Left forelimb (tissue), 1 donor: ENCODE results near the gene PARG.
"Not testable (repeated sequence)": the region's sequence is repeated elsewhere in the genome, so short reads cannot be mapped to it uniquely, and the experiment has no call there.

Experiments used
- DNase-seq: peaks from one replicate; pipeline ENCODE4 v3.0.0-alpha.2; 2018; ENCODE audit warnings: low spot score

Gene PARG

DNA sequence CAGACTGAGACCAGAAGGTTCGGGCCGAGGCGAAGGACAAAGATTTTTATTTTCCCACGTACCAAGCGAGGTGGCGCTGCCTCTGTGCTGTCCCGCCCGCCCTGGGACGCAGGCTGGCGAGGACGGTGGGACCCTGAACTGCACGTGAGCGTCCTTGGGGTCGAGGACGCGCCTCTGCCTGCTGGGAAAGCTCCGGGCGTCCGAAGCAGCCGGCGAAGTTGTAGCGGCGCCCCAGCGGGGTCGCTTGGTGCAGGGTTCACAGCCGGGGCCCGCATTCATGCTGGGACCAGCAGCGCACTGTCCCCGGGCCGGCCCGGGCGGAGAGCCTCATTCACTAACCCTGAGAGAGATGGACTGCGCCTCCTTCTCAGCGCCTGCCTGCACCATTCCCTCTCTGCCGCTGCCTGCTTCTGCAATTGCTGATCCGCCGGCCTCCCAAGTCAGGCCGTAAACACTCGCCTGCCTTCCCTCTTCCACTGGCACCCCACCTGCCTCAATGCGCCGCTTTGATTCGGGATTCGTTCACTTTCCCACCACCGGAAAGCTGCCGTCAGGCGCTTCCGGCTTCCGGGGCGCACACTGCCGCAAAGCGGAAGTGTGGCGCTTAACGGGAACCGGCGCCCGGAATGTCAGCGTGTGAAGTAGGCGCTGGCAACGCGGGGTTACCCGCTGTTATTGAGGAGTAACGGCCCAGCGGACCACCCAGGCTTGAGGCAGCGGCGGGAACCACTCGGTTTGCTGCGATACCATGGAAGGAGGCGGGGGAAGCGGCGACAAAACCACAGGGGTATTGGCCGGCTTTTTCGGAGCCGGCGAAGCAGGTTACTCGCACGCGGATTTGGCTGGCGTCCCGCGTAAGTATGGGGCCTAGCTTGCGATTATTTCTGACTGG is at the start of gene PARG, which contains the start of gene TIMM23B:
Gene PARG (minus strand): TSS at position 581 of the 892 bp plus-strand sequence. CDS start 302 bp downstream, at position 279.
Gene TIMM23B (plus strand): TSS at position 607 of the 892 bp plus-strand sequence. CDS start 142 bp downstream, at position 749.
- DNase-seq = peak; percentile 86

DNA sequence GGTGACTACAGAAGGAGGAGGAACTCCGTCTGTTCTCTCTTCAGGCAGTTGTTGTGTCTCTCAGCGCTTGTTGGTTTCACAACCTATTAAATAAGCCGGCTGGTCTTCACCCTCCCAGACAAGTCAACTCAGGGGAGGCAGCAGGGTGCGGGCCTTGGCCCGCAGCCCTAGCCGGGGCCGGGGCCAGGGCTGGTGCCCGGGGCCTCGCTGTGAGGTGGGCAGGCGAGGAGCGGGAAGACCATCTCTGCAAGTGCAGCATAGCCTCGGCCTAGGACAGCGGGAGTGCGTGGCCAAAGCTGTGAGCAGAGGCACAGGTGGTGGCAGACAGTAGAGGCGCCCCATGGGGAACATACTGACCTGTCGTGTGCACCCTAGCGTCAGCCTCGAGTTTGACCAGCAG is 46.5 kb upstream of the PARG start, which contains the start of gene AGAP6:
Gene AGAP6 (plus strand): TSS at position 31 of the 400 bp plus-strand sequence. CDS start 310 bp downstream, at position 341.
- not testable (repeated sequence) for DNase-seq

DNA sequence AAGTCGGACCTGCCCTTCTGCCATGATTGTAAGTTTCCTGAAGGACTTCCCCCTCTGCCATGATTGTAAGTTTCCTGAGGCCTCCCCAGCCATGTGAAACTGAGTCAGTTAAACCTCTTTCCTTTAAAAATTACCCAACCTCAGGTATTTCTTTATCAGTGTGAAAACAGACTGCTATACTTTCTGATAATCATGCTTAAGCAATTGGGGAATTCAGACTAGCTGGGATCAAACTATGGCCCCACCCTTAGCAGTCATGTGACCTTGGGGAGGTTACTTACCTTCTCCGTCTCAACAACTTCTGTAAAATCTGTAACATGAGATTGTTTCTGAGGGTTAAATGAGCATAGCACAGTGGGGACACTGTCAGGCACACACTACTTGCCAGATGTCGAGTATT is 45.4 kb upstream of the PARG start:
- DNase-seq = not testable (repeated sequence)

DNA sequence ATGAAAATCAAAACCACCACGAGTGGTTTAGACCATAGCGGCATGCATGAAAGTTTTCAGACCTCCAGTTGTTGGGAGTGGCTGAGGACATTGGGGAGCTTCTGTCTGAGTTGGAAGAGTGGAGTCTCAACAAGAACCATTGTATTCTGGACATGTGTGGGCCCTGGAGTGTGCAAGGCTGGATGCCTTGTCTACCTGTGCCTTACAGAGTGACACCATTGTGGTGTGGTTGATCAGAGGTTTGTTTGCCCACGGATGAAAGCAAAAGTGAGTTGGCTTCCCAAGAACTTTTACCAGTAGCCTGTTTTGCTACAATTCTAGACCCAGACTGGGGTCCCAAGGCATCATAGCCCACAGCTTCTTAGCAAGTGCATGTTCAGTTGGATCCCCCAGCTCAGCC is 35.9 kb upstream of the PARG start:
- not testable (repeated sequence) for DNase-seq

DNA sequence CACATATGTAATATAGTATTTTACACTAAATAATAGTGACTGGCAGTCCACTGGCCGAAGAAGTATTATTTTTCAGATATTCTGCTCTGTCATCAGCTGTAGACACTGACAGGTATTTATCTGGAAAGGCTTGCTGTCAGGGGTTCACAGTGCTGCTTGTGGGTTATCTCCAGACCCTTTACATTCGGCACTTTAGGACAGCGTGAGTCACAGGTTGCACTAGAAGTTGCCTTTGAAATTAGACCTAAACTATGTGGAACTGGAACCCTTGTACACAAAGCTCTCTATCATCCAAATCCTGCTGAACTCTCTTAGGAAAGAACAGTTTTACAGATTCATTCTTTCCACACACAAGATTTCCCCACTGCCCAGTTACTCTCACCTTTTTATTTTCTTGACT is 30.3 kb upstream of the PARG start:
- not testable (repeated sequence) for DNase-seq

DNA sequence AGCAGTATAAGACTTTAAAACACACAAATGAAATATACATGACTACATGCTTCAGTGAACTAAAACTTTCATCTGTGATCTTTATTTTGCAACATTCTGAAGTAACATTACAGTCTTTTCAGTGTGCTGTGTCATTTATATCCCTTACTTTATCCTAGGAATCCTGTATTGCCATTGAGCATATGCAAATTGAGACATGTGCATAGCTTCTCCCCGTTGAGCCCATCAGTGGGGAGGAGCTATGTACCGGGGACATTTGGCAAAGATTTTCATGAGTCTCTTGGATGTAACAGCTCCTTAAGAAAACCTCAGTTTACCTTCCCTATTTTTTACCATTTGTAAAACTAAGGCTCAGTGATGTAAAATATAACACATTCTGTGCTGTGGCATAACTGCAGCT is 29.6 kb upstream of the PARG start:
- not testable (repeated sequence) for DNase-seq

DNA sequence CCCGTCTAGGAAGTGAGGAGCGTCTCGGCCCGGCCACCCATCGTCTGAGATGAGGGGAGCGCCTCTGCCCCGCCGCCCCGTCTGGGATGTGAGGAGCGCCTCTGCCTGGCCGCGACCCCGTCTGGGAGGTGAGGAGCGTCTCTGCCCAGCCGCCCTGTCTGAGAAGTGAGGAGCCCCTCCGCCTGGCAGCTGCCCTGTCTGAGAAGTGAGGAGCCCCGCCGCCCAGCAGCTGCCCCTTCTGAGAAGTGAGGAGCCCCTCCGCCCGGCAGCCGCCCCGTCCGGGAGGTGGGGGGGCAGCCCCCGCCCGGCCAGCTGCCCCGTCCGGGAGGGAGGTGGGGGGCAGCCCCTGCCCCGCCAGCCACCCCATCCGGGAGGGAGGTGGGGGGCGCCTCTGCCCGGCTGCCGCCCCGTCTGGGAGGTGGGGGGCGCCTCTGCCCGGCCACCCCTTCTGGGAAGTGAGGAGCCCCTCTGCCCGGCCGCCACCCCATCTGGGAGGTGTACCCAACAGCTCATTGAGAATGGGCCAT is 28.6 kb upstream of the PARG start:
- not testable (repeated sequence) for DNase-seq

DNA sequence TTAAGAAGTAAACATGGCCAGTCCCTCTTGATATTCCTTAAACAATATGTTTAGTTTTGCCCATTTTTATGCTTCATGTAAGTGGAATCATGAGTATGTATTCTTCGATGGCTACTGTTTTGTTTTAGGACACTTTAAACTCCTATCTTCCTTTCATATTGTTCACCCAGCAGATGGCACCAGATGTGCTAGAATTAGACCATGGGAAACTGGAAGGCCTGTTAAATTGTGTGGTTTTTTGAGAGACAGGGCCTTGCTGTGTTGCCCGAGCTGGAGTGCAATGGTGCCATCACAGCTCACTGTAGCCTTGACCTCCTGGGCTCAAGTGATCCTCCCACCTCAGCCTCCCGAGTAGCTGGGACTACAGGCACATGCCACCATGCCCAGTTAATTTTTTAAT is 11.3 kb upstream of the PARG start:
- not testable (repeated sequence) for DNase-seq

DNA sequence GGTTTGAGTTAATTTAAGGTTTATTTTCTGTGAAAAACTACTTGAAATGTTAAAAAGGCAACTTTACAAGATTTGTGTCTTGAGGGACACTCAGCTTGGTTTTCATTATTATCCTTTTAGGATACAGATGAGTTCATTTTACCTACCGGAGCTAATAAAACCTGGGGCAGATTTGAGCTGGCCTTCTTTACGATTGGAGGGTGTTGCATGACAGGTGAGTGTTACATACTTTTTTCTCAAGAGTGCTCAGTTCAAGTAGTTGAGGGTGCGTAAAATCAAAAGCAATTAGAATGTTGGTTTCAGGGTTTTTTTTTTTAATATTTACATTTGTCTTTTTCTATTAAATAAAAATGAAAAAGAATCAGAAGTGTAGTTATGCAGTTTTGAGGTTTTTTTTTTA is 10.2 kb upstream of the PARG start:
- DNase-seq = not testable (repeated sequence)

DNA sequence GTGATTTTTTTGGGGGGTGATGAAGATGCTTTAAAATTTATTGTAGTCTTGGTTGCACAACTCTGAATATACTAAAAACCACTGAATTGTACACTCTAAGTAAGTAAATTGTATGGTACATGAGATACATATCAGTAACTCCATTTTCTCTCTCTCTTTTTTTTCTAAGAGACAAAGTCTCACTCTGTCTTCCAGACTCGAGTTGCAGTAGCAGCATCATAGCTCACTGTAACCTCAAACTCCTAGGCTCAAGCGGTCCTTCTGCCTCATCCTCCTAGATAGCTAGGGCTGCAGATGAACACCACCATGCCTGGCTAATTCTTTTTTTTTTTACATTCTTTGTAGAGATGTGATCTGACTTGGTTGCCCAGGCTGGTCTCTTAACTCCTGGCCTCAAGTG is 6.9 kb upstream of the PARG start:
- not testable (repeated sequence) for DNase-seq

DNA sequence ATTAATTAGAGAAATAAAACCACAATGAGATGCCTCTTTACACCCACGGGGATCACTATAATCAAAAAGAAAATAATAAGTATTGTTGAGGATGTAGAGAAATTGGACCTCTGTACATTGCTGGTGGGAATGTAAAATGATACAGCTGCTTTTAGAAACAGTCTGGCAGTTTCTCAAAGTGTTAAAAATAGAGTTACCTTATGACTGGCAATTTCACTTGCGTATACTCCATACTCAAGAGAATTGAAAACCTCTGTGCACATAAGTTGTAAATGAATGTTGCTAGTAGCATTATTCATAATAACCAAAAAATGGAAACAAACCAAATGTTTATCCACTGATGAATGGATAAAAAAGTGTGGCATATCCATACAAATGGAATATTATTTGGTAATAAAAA is 6.3 kb upstream of the PARG start:
- DNase-seq = not testable (repeated sequence)

DNA sequence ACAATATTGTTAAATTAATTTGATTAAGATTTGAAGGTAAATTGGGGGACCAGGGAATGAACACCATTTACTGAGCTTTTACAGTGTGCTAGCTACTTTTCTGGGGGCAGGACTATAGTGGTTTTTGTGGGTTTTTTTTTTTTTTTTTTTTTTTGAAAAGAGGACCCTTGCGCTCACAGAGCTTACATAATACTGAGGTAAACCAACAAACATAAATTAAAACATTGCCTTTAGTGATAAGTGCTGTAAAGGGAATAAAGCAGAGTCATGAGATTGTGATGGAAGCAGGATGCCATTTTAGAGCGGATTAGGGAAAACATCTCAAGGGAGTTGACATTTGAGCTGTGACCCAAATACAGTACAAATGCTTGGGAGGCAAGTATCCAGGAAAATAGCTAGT is 1.8 kb upstream of the PARG start:
- not testable (repeated sequence) for DNase-seq

DNA sequence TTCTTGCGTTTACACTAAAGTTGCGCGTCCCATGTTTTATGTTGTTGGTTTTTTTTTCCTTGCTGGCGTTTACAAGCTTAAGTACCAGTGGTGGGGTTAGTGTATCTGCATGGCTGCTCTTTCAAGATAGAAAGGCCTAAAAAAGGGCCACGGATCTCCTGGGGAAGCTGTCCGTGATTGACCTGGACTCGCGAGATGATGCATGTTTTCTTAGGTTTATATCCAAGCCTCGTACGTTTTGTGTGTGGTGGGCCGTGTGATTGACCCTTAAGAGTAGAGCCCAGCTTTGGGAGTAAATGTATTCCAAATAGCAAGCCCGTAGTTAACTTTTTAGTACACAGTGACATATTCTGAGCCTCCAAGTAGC is 495 bp upstream of the PARG start:
- not testable (repeated sequence) for DNase-seq

DNA sequence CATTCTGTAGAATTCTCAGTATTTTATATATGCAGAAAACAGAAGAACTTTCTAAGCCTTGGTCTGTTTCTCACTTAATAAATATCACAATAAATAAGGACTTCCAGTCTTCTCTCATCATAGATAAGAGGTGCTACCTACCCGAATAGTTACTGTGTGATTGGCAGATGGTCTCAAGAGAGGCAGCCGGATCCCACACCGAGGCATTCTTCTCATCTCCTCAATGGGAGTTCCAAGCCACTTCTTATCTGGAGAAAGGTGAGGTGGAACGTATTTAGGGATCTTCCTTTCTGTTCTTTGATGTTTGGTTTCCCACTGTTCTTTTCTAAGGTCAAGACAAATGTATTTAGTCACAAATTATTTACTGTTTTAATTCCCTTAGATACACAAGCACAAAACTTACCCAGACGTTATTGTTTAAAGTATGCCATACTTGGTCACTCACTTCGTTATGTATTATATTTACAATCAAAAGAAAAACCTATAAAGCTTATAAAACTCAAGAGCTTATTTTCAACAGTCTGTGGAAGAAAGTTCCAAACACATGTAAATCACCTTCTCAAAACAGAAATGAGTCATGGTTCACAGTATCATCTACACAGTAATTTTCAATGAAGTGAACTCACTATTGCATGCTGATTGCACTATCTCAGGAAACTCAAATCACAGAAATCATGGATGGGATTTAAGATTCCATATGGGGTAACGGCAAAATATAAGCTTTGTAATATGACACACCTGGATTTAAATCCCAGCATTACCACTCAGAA is 9.7 kb downstream of the PARG start:
- not testable (repeated sequence) for DNase-seq

DNA sequence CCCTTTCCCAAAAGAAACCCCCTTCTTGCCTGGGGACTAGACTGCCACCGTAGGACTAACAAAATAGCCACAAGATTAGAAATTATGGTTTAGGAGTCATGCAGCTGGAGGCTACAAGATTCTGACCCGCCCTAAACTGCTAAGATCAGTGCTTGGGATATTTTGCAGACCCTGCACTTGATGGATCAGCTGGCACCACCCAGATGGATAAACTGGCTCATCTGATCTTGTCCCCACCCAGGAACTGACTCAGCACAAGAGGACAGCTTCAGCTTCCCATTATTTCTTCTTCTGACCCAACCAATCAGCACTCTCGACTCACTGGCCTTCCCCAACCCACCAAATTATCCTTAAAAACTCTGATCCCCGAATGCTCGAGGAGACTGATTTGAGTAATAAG is 10.6 kb downstream of the PARG start:
- not testable (repeated sequence) for DNase-seq

DNA sequence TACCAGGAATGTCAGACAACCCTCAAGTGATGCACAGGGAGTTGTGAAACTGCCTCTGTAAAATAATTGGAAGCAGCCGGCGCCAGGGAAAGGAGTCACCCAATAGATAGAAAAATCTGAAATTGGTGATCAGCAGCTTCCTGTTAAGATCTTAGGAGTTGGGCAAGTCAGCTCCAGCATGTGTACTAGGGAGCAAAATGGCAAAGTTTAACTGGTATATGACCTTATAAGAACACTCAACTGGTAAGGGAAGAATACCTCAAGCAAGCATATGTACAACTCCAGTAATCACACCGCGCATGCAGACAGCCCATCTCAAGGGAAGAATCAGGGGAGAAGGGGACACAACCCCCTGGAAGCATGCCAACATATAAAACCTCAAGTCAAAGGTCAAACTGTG is 18.3 kb downstream of the PARG start:
- DNase-seq = not testable (repeated sequence)

DNA sequence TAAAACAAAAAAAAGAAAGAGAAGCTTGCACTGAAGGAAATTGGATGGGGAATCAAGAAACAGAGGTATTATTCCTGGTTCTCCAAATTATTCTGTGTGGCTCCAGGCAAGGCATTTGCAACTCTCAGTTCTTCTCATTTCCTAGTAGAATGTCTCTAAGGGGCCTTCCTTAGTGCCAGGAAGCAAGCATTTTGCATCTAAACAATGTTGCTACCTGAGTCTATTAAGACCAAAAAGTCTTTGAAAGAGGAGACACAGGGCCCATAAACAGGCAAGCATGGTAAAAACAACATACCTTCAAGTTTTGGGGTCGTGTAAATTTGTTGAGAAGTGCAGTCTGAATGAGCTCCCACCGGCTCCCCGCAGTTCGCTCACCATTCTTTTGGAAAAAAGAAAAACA is 19.8 kb downstream of the PARG start:
- DNase-seq = not testable (repeated sequence)

DNA sequence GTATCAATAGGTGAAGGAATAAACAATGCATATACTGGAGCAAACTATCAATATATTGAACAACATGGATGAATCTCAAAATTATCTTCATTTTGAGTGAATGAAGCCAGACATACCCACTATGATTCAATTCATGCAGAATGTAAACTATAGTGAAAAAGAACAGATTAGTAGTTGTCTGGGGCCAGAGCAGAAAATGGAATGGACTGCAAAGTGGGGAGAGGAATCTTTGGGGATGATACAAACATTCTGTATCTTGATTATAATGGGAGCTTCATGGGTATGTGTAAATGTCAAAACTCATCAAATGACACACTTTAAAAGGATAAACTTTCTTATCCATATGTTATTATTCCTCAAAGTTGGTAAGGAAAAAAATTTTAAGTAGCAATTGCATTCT is 23.9 kb downstream of the PARG start:
- DNase-seq = not testable (repeated sequence)

DNA sequence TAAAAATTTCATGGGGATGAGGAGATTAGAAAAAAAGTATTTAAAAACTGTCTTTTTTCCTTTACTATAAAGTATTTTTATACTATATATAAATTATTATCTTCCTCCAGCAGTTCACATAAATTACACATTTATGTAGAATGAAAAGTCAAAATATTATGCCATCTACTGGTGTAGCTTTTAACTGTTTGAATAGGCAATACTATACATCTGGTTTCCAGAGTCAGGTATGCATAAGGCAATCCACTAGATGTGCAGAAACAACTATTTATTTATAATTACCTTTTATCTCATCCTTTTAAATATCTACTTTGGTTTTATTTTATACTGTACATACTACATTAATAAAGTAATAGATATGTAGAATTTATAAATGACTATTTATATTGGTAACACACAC is 25.4 kb downstream of the PARG start:
- not testable (repeated sequence) for DNase-seq

DNA sequence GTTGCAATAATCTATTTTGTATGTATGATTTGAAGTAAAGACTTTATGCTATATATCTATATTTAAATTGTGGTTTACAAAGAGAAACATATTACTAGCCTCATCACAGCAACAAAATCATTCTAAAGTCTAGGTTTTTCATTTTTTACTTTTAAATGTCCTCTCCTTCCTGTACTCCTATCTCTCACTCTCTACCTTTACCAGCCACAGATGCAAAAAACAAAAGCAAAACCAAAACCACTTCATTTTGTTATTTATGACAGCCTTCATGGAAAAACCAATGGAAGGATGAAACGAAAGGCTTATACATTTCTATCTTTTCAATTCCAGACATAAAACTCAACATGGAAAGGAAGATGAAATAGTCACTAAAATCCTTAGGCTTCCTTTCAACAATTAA is 31.5 kb downstream of the PARG start:
- DNase-seq = not testable (repeated sequence)

DNA sequence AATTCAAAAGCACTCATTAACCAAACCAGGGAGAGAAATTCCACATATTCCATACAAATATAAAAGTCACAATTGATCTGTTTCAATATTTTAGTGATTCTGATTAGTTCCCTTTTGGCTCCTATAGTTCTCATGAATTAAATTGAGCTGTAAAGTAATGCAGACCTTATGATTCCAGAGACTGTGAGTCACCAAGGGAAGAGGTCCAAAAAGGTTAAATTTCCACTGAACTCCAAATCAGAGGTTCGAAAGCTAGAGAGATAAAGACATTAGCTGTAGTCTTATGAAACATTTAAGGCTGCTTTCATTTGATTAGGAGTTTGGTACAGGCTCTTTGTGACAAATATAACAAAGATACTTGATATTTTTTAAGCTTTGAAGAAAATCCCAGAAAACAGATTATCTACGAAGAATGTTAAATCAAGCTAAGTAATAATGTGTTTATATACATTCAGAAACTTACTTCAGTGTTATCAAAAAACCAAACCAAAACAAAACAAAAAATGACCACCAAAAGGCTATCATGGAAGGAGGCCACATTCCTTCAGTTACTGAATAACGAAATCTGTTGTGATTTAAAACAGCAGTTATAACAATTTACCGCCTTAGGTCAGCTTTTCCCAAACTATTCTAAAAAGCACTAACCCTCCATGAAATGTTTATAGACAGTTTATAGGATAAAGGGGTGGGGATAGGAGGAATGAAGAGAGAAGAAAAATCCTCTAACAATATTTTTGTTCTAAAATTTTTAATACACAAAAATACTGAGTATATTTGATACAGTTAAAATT is 33.3 kb downstream of the PARG start:
- not testable (repeated sequence) for DNase-seq

DNA sequence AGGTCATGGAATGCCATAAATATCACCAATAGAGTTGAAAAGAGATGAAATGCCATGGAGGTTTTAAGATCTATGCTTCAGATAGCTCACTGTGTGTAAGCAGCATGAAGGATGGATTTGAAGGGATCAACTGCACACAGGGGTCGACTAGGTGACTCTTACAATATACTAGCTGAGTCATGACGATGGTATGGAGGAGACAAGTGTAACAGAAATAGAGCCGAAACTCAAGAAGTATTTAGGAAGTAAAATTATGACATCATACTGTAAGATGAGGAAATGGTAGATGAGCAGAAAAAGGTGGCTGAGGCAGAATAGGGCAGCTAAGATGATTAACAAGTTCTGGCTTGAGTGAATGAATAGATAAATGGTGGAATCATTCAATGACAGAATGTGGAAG is 38.0 kb downstream of the PARG start:
- not testable (repeated sequence) for DNase-seq
